Measurements from ENCODE around the gene SLC22A5. TPM values are rescaled to one million over a fixed set of nuclear protein-coding genes. Genes with fewer than 3 reads are reported as not detected.

Gene SLC22A5
- polyA plus RNA-seq, 1 donor (not counting 4 experiments of a cell fraction or from before 2014, with no cell fraction given) = 14.8 TPM

DNA sequence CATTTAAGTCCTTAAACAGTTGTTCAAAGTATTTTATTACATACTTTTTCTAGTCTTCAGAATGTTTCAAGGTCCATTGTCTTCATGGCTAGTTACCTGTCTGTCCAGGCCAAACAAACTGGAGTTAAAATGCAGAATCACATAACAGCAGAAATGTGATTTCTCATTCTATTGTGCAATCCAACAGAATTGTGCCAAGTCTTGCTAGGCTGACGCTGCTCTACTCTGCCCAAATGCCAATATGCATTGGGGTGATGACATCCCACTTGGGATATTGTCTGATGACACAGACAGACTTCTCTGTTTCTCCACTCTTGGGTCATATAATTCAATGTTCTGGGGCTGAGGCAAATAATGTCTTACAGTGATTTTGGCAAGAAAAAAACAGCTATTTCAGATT is 5.2 kb upstream of the SLC22A5 start:
- Histone ChIP-seq H3K79me2 (ENCODE audit: control insufficient read depth, insufficient read depth, low read length) (peaks cover 9% of the 10 kb centered on the region), H2AFZ (ENCODE audit: control insufficient read depth, low read length) (no peak overlapping the region), H3K4me2 (ENCODE audit: control insufficient read depth, extremely low read depth, insufficient read depth, low read depth, low read length) (peak overlapping the region; percentile 22), H3K4me3 (ENCODE audit: control insufficient read depth in 2 of 3, extremely low read depth in 1 of 3, insufficient read depth in 2 of 3, low read depth in 1 of 3, low read length in 3 of 3) (no peak overlapping the region), H3K9ac (ENCODE audit: control insufficient read depth, extremely low read depth, insufficient read depth, low read length) (peak overlapping the region; percentile 26), H3K9me1 (ENCODE audit: control insufficient read depth, extremely low read depth, insufficient read depth, low read length) (no peaks in the 10 kb centered on the region), H3K9me3 (ENCODE audit: control insufficient read depth, low read depth, low read length) (no peaks in the 10 kb centered on the region), H3K4me1 (ENCODE audit: control insufficient read depth, extremely low read depth, insufficient read depth, low read length) (peaks cover 48% of the 10 kb centered on the region), H3K27me3 (ENCODE audit: control insufficient read depth, extremely low read depth, insufficient read depth, low read length) (no peaks in the 10 kb centered on the region), H3K27ac (ENCODE audit: control insufficient read depth, insufficient read depth, low read length) (peak overlapping the region; percentile 85), H4K20me1 (ENCODE audit: control insufficient read depth, extremely low read depth, insufficient read depth, low read length) (no peaks in the 10 kb centered on the region), H3K36me3 (ENCODE audit: control insufficient read depth in 2 of 2, extremely low read depth in 1 of 2, insufficient read depth in 2 of 2, low read length in 2 of 2) (peaks cover 1 to 13% of the 10 kb centered on the region in 2 experiments)
- no peak for TF ChIP-seq EZH2 (IDR thresholded peaks at IDR 0.05; ENCODE audit: low read length)
- TF ChIP-seq, protein P1, sequence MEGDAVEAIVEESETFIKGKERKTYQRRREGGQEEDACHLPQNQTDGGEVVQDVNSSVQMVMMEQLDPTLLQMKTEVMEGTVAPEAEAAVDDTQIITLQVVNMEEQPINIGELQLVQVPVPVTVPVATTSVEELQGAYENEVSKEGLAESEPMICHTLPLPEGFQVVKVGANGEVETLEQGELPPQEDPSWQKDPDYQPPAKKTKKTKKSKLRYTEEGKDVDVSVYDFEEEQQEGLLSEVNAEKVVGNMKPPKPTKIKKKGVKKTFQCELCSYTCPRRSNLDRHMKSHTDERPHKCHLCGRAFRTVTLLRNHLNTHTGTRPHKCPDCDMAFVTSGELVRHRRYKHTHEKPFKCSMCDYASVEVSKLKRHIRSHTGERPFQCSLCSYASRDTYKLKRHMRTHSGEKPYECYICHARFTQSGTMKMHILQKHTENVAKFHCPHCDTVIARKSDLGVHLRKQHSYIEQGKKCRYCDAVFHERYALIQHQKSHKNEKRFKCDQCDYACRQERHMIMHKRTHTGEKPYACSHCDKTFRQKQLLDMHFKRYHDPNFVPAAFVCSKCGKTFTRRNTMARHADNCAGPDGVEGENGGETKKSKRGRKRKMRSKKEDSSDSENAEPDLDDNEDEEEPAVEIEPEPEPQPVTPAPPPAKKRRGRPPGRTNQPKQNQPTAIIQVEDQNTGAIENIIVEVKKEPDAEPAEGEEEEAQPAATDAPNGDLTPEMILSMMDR (optimal IDR thresholded peaks at IDR 0.05 in 1 of 3, IDR thresholded peaks at IDR 0.05 in 1 of 3, conservative IDR thresholded peaks at IDR 0.05 in 1 of 3; ENCODE audit: extremely low read depth in 1 of 3, insufficient read depth in 2 of 3, low read length in 3 of 3) = no peak
- DNase-seq (ENCODE audit: low read depth, low spot score) (peak; percentile 59), FAIRE-seq (peak; percentile 89)
- dilution Hi-C loops (cut with MboI; ENCODE audit: extremely low pct_ligation_motif_present, low sequenced_read_pairs) = no loop called here

GRCh38 chr5:132365213-132365612 is 4.3 kb upstream of the SLC22A5 start:
- no peak for TF ChIP-seq EZH2 (IDR thresholded peaks at IDR 0.05; ENCODE audit: low read length)
- TF ChIP-seq, protein P1 (optimal IDR thresholded peaks at IDR 0.05 in 1 of 3, IDR thresholded peaks at IDR 0.05 in 1 of 3, conservative IDR thresholded peaks at IDR 0.05 in 1 of 3; ENCODE audit: extremely low read depth in 1 of 3, insufficient read depth in 2 of 3, low read length in 3 of 3) = no peak
- Histone ChIP-seq H2AFZ (ENCODE audit: control insufficient read depth, low read length) (no peak overlapping the region), H3K79me2 (ENCODE audit: control insufficient read depth, insufficient read depth, low read length) (peaks cover 13% of the 10 kb centered on the region), H3K4me2 (ENCODE audit: control insufficient read depth, extremely low read depth, insufficient read depth, low read depth, low read length) (peak overlapping the region; percentile 31), H3K4me1 (ENCODE audit: control insufficient read depth, extremely low read depth, insufficient read depth, low read length) (peaks cover 48% of the 10 kb centered on the region), H3K36me3 (ENCODE audit: control insufficient read depth in 2 of 2, extremely low read depth in 1 of 2, insufficient read depth in 2 of 2, low read length in 2 of 2) (peaks cover 1 to 10% of the 10 kb centered on the region in 2 experiments), H3K27ac (ENCODE audit: control insufficient read depth, insufficient read depth, low read length) (peak overlapping the region; percentile 85), H3K9me1 (ENCODE audit: control insufficient read depth, extremely low read depth, insufficient read depth, low read length) (no peaks in the 10 kb centered on the region), H3K27me3 (ENCODE audit: control insufficient read depth, extremely low read depth, insufficient read depth, low read length) (no peaks in the 10 kb centered on the region), H3K9me3 (ENCODE audit: control insufficient read depth, low read depth, low read length) (no peaks in the 10 kb centered on the region), H4K20me1 (ENCODE audit: control insufficient read depth, extremely low read depth, insufficient read depth, low read length) (no peaks in the 10 kb centered on the region), H3K9ac (ENCODE audit: control insufficient read depth, extremely low read depth, insufficient read depth, low read length) (peak overlapping the region; percentile 26), H3K4me3 (ENCODE audit: control insufficient read depth in 2 of 3, extremely low read depth in 1 of 3, insufficient read depth in 2 of 3, low read depth in 1 of 3, low read length in 3 of 3) (no peak overlapping the region)
- DNase-seq (ENCODE audit: low read depth, low spot score) (peak; percentile 86), FAIRE-seq (peak; percentile 81)
- dilution Hi-C loops (cut with MboI; ENCODE audit: extremely low pct_ligation_motif_present, low sequenced_read_pairs) = no loop called here

All from keratinocyte (primary cell).